Gastrocnemius medialis (tissue), 4 donors: Measurements from ENCODE around the gene GPAT2.
"Not testable (repeated sequence)": the region's sequence is repeated elsewhere in the genome, so short reads cannot be mapped to it uniquely, and the experiment has no call there.

Experiments
- POLR2A ChIP-seq, 2 donors: fragments of 450-650 bp; IDR thresholded peaks; one replicate each; pipeline ENCODE4 v1.6.1; 2017; ENCODE audit warnings: antibody characterized with exemption in 2 of 2, mild to moderate bottlenecking in 2 of 2, moderate library complexity in 2 of 2
- TF ChIP-seq, protein P1 (sequence below), 5 experiments: fragments of 450-650 bp in 3 of 5; fragments of 200-600 bp in 2 of 5; sonication (generic) in 2 of 5; IDR thresholded peaks in 4 of 5; conservative IDR thresholded peaks in 1 of 5; 1 replicate in 4 of 5; 2 replicates in 1 of 5; pipeline ENCODE4 v1.5.1; 2016 to 2019; ENCODE audit warnings: antibody characterized with exemption in 5 of 5, mild to moderate bottlenecking in 3 of 5, moderate library complexity in 3 of 5

DNA sequence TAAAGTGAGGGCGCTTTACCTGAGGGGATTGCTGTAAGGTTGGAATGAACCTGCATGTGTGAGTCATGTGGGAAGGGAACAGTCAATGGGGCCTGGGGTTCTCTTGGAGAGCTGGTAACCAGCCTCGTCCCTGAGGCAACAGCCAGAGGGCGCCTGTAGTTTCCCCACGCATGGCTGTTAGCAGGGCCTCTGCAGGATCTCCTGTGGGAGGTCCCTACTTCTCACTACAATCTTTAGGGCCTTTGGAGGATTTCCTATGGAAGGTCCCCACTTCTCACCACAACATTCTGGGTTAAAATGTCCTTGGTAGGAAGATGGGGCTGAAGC, 23.6 kb downstream of the GPAT2 start:
- TF ChIP-seq, protein P1, sequence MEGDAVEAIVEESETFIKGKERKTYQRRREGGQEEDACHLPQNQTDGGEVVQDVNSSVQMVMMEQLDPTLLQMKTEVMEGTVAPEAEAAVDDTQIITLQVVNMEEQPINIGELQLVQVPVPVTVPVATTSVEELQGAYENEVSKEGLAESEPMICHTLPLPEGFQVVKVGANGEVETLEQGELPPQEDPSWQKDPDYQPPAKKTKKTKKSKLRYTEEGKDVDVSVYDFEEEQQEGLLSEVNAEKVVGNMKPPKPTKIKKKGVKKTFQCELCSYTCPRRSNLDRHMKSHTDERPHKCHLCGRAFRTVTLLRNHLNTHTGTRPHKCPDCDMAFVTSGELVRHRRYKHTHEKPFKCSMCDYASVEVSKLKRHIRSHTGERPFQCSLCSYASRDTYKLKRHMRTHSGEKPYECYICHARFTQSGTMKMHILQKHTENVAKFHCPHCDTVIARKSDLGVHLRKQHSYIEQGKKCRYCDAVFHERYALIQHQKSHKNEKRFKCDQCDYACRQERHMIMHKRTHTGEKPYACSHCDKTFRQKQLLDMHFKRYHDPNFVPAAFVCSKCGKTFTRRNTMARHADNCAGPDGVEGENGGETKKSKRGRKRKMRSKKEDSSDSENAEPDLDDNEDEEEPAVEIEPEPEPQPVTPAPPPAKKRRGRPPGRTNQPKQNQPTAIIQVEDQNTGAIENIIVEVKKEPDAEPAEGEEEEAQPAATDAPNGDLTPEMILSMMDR (IDR thresholded peaks at IDR 0.05 in 4 of 5, conservative IDR thresholded peaks at IDR 0.05 in 1 of 5): not testable (repeated sequence)
- not testable (repeated sequence) for TF ChIP-seq POLR2A (IDR thresholded peaks at IDR 0.05)
